ENCODE measurements around the gene SLC9B2.
A peak's percentile ranks its signal among the peaks of the same experiment; 100 is the strongest.

Gene SLC9B2

GRCh38 chr4:103076747-103077347, at the start of gene SLC9B2:
Gene SLC9B2, minus strand, starts transcription at chr4:103076761. Its CDS starts 9,211 bp downstream, at chr4:103067550.
- DNase-seq (ENCODE audit: low read depth): peak; percentile 9

- no peak for DNase-seq (ENCODE audit: low read depth)
These were observed 49.6 kb upstream of the SLC9B2 start for GRCh38 chr4:103126126-103126525.

GRCh38 chr4:103123114-103123513, 46.6 kb upstream of the SLC9B2 start:
- DNase-seq (ENCODE audit: low read depth): no peak

- peak; percentile 9 for DNase-seq (ENCODE audit: low read depth)
These were observed 41.6 kb upstream of the SLC9B2 start for GRCh38 chr4:103118166-103118565.

GRCh38 chr4:103111598-103111997, 35.0 kb upstream of the SLC9B2 start:
- DNase-seq (ENCODE audit: low read depth): no peak

- no peak for DNase-seq (ENCODE audit: low read depth)
These were observed 32.0 kb upstream of the SLC9B2 start for GRCh38 chr4:103108542-103108941.

GRCh38 chr4:103105558-103106356, 29.2 kb upstream of the SLC9B2 start:
- peak; percentile 32 for DNase-seq (ENCODE audit: low read depth)

GRCh38 chr4:103104886-103105285, 28.3 kb upstream of the SLC9B2 start:
- no peak for DNase-seq (ENCODE audit: low read depth)

GRCh38 chr4:103100691-103101090, 24.1 kb upstream of the SLC9B2 start:
- no peak for DNase-seq (ENCODE audit: low read depth)

- peak; percentile 94 for DNase-seq (ENCODE audit: low read depth)
These were observed 23.3 kb upstream of the SLC9B2 start, which contains the start of gene BDH2 for GRCh38 chr4:103099691-103100392. Gene BDH2, minus strand, starts transcription at chr4:103099834. Its CDS starts 3,580 bp downstream, at chr4:103096254.

GRCh38 chr4:103098756-103099440, 22.3 kb upstream of the SLC9B2 start:
- DNase-seq (ENCODE audit: low read depth): peak; percentile 37

- DNase-seq (ENCODE audit: low read depth): no peak
These were observed 21.8 kb upstream of the SLC9B2 start for GRCh38 chr4:103098341-103098740.

GRCh38 chr4:103097112-103097511, 20.6 kb upstream of the SLC9B2 start:
- no peak for DNase-seq (ENCODE audit: low read depth)

GRCh38 chr4:103095080-103095479, 18.5 kb upstream of the SLC9B2 start:
- DNase-seq (ENCODE audit: low read depth): no peak

- no peak for DNase-seq (ENCODE audit: low read depth)
These were observed 15.7 kb upstream of the SLC9B2 start for GRCh38 chr4:103092245-103092644.

- DNase-seq (ENCODE audit: low read depth): peak; percentile 72
These were observed 15.2 kb upstream of the SLC9B2 start for GRCh38 chr4:103091601-103092223.

GRCh38 chr4:103089481-103089880, 12.9 kb upstream of the SLC9B2 start:
- DNase-seq (ENCODE audit: low read depth): no peak

- DNase-seq (ENCODE audit: low read depth): no peak
These were observed 10.0 kb upstream of the SLC9B2 start for GRCh38 chr4:103086551-103086950.

GRCh38 chr4:103085555-103086196, 9.1 kb upstream of the SLC9B2 start:
- DNase-seq (ENCODE audit: low read depth): no peak

- DNase-seq (ENCODE audit: low read depth): no peak
These were observed 3.1 kb upstream of the SLC9B2 start for GRCh38 chr4:103079621-103080020.

Measured in EH (cell line).